ENCODE data around the gene RDH5.

GRCh38 chr12:55757701-55758100, 37.5 kb downstream of the RDH5 start:
- TF ChIP-seq, protein P1, sequence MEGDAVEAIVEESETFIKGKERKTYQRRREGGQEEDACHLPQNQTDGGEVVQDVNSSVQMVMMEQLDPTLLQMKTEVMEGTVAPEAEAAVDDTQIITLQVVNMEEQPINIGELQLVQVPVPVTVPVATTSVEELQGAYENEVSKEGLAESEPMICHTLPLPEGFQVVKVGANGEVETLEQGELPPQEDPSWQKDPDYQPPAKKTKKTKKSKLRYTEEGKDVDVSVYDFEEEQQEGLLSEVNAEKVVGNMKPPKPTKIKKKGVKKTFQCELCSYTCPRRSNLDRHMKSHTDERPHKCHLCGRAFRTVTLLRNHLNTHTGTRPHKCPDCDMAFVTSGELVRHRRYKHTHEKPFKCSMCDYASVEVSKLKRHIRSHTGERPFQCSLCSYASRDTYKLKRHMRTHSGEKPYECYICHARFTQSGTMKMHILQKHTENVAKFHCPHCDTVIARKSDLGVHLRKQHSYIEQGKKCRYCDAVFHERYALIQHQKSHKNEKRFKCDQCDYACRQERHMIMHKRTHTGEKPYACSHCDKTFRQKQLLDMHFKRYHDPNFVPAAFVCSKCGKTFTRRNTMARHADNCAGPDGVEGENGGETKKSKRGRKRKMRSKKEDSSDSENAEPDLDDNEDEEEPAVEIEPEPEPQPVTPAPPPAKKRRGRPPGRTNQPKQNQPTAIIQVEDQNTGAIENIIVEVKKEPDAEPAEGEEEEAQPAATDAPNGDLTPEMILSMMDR (IDR thresholded peaks at IDR 0.05) = no peak
- TF ChIP-seq, protein P2, sequence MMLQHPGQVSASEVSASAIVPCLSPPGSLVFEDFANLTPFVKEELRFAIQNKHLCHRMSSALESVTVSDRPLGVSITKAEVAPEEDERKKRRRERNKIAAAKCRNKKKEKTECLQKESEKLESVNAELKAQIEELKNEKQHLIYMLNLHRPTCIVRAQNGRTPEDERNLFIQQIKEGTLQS (CRISPR knock-in tag; conservative IDR thresholded peaks at IDR 0.05) = no peak
- TF ChIP-seq, protein P3, sequence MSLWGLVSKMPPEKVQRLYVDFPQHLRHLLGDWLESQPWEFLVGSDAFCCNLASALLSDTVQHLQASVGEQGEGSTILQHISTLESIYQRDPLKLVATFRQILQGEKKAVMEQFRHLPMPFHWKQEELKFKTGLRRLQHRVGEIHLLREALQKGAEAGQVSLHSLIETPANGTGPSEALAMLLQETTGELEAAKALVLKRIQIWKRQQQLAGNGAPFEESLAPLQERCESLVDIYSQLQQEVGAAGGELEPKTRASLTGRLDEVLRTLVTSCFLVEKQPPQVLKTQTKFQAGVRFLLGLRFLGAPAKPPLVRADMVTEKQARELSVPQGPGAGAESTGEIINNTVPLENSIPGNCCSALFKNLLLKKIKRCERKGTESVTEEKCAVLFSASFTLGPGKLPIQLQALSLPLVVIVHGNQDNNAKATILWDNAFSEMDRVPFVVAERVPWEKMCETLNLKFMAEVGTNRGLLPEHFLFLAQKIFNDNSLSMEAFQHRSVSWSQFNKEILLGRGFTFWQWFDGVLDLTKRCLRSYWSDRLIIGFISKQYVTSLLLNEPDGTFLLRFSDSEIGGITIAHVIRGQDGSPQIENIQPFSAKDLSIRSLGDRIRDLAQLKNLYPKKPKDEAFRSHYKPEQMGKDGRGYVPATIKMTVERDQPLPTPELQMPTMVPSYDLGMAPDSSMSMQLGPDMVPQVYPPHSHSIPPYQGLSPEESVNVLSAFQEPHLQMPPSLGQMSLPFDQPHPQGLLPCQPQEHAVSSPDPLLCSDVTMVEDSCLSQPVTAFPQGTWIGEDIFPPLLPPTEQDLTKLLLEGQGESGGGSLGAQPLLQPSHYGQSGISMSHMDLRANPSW (CRISPR knock-in tag; conservative IDR thresholded peaks at IDR 0.05; ENCODE audit: low read depth) = no peak
- TF ChIP-seq ZNF138 (CRISPR knock-in tag; conservative IDR thresholded peaks at IDR 0.05) (no peak), NFYB (CRISPR knock-in tag; conservative IDR thresholded peaks at IDR 0.05; ENCODE audit: low read depth) (no peak)

All from WTC11 (cell line).